Measurements from ENCODE around the gene PFN1. TPM values are rescaled to one million over a fixed set of nuclear protein-coding genes. Genes with fewer than 3 reads are reported as not detected.
"Not testable (repeated sequence)": the region's sequence is repeated elsewhere in the genome, so short reads cannot be mapped to it uniquely, and the experiment has no call there.

Gene PFN1
- total and polyA plus RNA-seq, 7 donors, result 149 to 1,518 (median 232) TPM

- H3K4me3 ChIP-seq, result no peak overlapping the region
- ATAC-seq (peak in 3 of 4 donors; percentile 2 to 13 (median 9)), DNase-seq (peak in 1 of 2 donors; percentile 61)
- H3K27me3 ChIP-seq (ENCODE audit: insufficient read depth in 3 of 3, low read length in 2 of 3), result no peaks in the 10 kb centered on the region
- H3K27ac ChIP-seq, result peak overlapping the region; percentile 75
- no peaks in the 10 kb centered on the region for H3K9me3 ChIP-seq
- intact Hi-C loops (cut with DNase I), result loop anchor here (2.0 to 10.0 kb wide), 6 partner anchors 26 to 344 kb away; partner anchors contain the start of genes CAMTA2 (in 2 of the 2), GGT6 (in 1 of the 2), RNF167 (in 1 of the 2) and SLC25A11 (in 1 of the 2)
- 34 to 47% (median 39%) methylated on average over 10 of the region's 10 CpGs for WGBS, 3 donors
- no peaks in the 10 kb centered on the region for H3K36me3 ChIP-seq (ENCODE audit: insufficient read depth in 1 of 2, low read depth in 1 of 2)
- TF ChIP-seq CTCF (IDR thresholded peaks at IDR 0.05), result no peak
- peaks cover 3% of the 10 kb centered on the region for H3K4me1 ChIP-seq
These were observed 40.0 kb downstream of the PFN1 start for GRCh38 chr17:4908301-4908700.

- H3K4me1 ChIP-seq; H3K27me3 ChIP-seq (ENCODE audit: insufficient read depth in 3 of 3, low read length in 2 of 3); DNase-seq; H3K4me3 ChIP-seq; H3K36me3 ChIP-seq (ENCODE audit: insufficient read depth in 1 of 2, low read depth in 1 of 2); H3K9me3 ChIP-seq; H3K27ac ChIP-seq; ATAC-seq: not testable (repeated sequence)
- intact Hi-C loops (cut with DNase I), result loop anchor here (5.0 to 10.0 kb wide), 3 partner anchors 36 to 342 kb away; partner anchors contain the start of genes CAMTA2 (in 1 of the 2), GGT6 (in 1 of the 2), RNF167 (in 1 of the 2) and SLC25A11 (in 1 of the 2)
These were observed 41.7 kb downstream of the PFN1 start for GRCh38 chr17:4906642-4907041.

- no peak within 1 kb of the TSS for H3K27ac ChIP-seq
- TF ChIP-seq CTCF (IDR thresholded peaks at IDR 0.05), result peak; percentile 85
- 8 to 12% (median 8%) methylated on average over 10 of the region's 10 CpGs for WGBS, 3 donors
- DNase-seq (peak; percentile 61 to 63), ATAC-seq (peak; percentile 64 to 76 (median 70))
- intact Hi-C loops (cut with DNase I), result loop anchor here (5.0 to 10.0 kb wide), 3 partner anchors 159 to 338 kb away; partner anchors contain the start of genes ARRB2 (in 1 of the 2) and GGT6 (in 1 of the 2)
- no peaks in the 10 kb centered on the region for H3K9me3 ChIP-seq
- peaks cover 10% of the 10 kb centered on the region for H3K4me1 ChIP-seq
- no peak within 1 kb of the TSS for H3K4me3 ChIP-seq
- no peaks in the 10 kb centered on the region for H3K36me3 ChIP-seq (ENCODE audit: insufficient read depth in 1 of 2, low read depth in 1 of 2)
- peaks cover 0 to 16% (median 0%) of the 10 kb centered on the region in 3 donors for H3K27me3 ChIP-seq (ENCODE audit: insufficient read depth in 3 of 3, low read length in 2 of 3)
These were observed 45.1 kb downstream of the PFN1 start, which contains the start of gene CHRNE for GRCh38 chr17:4903051-4903818. Gene CHRNE, minus strand, starts transcription at chr17:4903098. Its CDS starts 35 bp downstream, at chr17:4903063.

- Histone ChIP-seq H3K4me3 (no peak overlapping the region), H3K27me3 (ENCODE audit: insufficient read depth in 3 of 3, low read length in 2 of 3) (peaks cover 0 to 16% (median 0%) of the 10 kb centered on the region in 3 donors), H3K4me1 (peaks cover 10% of the 10 kb centered on the region), H3K9me3 (no peaks in the 10 kb centered on the region), H3K36me3 (ENCODE audit: insufficient read depth in 1 of 2, low read depth in 1 of 2) (no peaks in the 10 kb centered on the region), H3K27ac (no peak overlapping the region)
- peak in 1 of 2 donors; percentile 30 for DNase-seq
- no peak for TF ChIP-seq CTCF (IDR thresholded peaks at IDR 0.05)
- ATAC-seq, result peak in 1 of 4 donors; percentile 2
- intact Hi-C loops (cut with DNase I), result loop anchor here (5.0 to 10.0 kb wide), 3 partner anchors 160 to 338 kb away; partner anchors contain the start of genes ARRB2 (in 1 of the 2) and GGT6 (in 1 of the 2)
- 43 to 60% (median 45%) methylated on average over 7 to 8 of the region's 8 CpGs for WGBS, 3 donors
These were observed 45.8 kb downstream of the PFN1 start for GRCh38 chr17:4902540-4902939.
